G401 (cell line): ENCODE results near the gene COQ8A. TPM values are rescaled to one million over a fixed set of nuclear protein-coding genes. Genes with fewer than 3 reads are reported as not detected.

Source experiments
- DNase-seq: peaks from one replicate; pipeline ENCODE4 v3.0.0-alpha.2; 2015; ENCODE audit warnings: low spot score
- in situ Hi-C: cut with HindIII; loops from 2 replicates; pipeline ENCODE4 v1.10.0; 2016; ENCODE audit warnings: low sequenced_read_pairs, mixed read lengths
- total RNA-seq: library from RNA; depleted of rRNA; stranded (reverse); fragments of >200 nt; shearing (Covaris generic); gene quantifications from 2 replicates; pipeline ENCODE4 v1.2.3, GENCODE V29; 2014

The COQ8A gene
- total RNA-seq, 1 experiment from 2014 or later, result 31.7 TPM

DNA sequence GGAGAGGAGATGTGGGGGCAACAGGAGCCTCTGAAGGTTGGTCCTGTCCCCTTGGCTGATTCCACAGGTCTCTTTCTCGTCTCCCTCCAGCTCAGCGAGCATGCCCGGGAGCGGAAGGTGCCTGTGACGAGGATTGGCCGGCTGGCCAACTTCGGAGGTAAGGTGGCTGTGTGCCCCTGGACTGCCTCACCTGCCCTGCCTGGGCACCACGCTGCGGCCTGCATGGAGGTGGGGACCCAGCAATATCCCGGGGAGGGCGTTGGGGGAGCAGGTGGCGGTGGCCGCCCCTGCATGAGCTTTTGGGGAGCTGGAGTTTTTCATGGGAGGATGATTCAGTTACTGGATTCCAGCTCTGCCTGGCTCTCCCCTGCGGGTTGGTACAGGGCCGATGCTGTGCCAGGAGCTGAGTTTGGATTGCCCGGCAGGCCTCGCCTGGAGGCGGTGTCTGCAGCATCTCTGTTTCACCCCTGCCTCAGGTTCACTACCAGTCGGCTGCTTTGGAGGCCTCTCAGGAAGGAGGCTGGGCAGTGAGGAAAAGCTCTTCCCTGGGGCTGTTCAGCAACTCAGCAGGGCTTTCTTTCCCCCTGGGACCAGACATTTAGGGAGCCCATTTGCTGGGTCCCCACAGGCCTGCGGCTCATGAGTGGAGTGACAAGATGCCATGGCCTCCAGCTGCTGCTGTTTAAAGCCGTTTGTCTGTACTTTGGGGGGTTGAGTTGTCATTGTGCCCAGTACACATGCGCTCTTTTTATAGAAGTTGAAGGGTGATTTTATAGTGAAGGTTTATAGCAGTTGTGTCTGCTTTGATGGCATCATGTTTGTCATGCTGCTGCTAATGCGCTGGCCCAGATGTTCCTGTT lies 25.7 kb downstream of the COQ8A start:
- in situ Hi-C loops, result no loop called here
- DNase-seq, result peak; percentile 57

DNA sequence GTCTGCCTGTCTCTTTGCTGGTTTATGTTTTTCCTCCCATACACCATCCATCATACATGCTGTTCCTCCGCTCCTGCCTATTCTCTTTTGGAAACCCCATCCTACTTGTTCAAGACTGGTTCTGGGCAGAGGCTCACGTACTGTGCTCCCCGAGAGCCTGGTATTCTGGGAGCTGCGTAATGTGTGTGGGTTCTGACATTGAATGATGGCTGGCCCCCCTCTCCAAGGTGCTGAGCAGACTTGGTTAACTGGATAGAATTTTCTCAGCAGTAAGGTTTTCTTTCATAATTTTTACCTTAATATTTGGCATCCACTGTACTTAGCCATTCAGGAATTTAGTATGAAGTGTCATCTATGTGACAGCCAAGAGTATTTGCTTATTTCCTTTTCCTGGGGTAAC lies 26.6 kb downstream of the COQ8A start:
- in situ Hi-C loops, result no loop called here
- no peak for DNase-seq

DNA sequence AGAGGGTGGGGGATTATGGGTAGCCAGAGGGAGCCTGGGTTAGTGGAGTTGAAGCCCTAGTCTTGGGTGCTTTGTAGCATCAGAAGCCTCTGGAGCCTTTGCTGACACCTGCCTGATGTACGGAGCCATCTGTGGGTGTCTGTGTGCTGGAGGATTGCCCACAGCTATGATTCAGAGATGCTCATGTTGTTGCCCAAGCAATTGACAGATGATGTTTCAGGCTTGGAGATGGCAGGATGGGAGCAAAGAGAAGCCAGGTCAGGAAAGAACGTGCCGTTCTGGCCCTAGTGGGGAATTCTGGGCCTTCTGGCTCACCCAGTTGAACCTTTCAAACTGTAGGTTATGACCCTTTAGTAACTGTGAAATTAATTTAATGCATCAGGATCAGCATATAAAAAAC lies 27.6 kb downstream of the COQ8A start:
- DNase-seq, result peak; percentile 95
- in situ Hi-C loops, result no loop called here

DNA sequence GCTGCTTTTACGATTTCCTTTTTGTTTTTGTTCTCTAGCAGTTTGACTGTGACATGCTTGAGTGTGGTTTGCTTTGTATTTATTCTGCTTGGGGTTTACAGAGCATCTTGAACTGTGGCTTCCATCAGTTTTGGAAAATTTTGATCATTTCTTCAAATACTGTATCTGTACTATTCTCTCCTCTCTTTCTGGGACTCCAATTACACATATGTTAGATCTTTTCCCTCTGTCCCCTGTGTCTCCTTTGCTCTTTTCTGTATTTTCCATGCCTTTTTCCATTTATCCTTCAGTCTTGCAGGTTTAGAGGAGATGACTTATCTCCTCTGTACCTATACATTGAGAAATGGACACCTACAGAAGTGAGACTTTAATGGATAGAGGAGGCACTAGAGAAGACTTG lies 31.7 kb downstream of the COQ8A start:
- in situ Hi-C loops, result no loop called here
- no peak for DNase-seq

DNA sequence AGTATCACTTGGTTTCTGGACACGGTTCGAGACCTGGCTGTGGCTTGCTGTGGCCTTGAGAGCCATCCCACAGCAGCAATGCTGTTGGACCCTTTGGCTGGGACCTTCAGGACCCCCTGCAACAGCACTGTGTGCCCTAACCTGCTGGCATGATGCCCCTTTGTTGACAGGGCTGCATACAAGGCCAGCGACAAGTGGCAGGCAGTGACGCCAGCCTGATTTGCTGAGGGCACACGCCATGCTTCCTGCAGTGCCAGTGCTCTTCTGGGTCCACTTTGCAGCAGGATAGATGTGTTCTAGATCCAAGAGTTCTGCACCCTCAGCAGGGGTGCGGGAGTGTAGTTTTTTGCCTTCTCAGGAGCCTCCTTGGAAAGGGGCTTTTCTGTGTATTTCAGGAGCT lies 32.8 kb downstream of the COQ8A start:
- DNase-seq, result no peak
- in situ Hi-C loops, result no loop called here

DNA sequence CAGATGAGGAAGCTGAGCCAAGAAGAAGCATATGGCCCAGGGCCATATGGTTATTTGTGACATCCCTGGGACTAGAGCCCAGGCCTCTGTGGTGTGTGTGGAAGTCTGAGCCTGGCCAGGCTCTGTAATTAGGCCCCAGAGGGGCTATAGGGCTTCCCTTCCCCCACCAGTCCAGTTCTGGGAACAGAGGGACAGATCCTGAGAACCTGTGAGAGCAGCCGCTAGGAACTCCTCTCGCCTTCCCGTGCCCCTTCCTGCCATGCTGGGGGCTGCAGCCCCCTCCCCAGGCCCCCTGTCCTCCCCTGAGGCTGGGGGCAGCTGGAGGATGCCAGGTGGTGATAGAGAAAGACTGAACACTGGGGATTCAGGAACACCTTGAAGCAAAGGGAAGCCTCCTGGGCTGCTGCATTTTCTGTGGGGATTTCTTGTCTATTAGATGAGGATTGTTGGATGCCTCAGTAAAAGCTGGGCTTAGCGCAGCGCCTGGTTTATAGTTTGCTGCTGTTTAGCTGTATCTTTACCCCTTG lies 33.3 kb downstream of the COQ8A start:
- in situ Hi-C loops, result no loop called here
- DNase-seq, result peak; percentile 96

DNA sequence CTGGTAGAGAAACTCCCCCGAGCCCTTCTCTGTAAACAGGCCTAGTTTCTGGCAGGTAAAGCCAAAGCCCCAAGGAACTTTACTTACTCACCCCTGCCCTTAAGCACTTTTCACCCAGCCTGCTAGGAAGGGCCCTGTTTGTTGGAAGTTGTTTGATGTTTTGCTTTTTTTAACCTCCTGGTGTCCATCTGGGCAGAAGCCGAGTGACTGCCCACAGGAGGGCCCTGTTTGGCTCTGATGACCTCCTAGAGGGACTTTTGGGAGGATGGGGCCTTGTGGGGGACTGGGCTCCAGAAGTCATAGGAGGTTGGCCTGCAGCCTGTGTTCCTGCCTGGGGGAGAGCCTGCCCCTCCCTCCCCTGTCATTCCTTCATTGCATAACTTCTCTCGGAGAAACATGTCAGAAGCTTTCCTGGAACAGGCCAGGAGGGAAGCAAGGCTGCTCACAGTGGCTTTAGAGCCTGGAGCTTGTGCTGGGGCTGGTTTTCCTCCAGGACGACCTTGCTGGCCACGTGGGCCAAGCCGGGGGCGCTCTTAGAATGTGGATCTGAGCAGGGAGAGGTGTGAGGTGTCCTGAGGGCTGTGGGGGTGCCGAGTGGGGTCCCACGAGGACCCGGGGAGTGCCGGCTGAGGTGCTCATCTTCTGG lies 33.9 kb downstream of the COQ8A start:
- DNase-seq, result peak; percentile 32
- in situ Hi-C loops, result no loop called here

DNA sequence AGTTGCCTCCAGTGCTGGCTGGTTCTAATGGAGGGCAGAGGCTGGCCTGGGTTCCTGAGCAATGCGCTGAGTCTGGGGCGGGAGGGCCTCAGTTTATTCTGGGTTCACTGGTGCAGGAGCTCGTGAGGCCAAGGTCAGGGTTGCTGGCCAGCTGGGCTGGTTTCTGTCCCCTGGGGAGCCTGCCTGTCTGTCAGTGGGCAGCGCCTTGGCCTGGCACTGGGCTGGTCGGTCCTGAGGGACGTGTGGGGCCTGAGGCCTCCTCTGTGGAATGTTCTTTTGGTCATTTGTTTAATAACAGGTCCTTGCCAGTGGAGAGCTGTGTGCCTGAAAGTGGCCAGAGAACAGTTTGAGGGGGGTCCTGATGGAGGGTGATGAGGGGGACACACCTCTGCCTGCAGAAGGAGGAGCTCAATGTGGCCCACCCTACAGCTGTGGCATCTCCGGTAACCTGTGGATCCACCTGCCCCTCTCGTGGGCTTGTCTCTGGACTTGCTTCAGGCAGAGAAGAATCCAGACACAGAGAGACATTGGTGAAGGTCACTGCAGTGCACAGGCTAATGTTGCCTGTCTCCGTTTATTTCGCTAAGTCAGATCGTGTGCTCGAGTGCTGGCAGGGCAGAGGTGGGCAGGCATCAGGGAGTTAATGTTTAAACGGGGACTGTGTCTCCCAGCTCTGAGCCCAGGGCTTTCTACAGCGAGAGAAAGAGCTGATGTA lies 34.6 kb downstream of the COQ8A start:
- in situ Hi-C loops, result no loop called here
- DNase-seq, result peak; percentile 38

DNA sequence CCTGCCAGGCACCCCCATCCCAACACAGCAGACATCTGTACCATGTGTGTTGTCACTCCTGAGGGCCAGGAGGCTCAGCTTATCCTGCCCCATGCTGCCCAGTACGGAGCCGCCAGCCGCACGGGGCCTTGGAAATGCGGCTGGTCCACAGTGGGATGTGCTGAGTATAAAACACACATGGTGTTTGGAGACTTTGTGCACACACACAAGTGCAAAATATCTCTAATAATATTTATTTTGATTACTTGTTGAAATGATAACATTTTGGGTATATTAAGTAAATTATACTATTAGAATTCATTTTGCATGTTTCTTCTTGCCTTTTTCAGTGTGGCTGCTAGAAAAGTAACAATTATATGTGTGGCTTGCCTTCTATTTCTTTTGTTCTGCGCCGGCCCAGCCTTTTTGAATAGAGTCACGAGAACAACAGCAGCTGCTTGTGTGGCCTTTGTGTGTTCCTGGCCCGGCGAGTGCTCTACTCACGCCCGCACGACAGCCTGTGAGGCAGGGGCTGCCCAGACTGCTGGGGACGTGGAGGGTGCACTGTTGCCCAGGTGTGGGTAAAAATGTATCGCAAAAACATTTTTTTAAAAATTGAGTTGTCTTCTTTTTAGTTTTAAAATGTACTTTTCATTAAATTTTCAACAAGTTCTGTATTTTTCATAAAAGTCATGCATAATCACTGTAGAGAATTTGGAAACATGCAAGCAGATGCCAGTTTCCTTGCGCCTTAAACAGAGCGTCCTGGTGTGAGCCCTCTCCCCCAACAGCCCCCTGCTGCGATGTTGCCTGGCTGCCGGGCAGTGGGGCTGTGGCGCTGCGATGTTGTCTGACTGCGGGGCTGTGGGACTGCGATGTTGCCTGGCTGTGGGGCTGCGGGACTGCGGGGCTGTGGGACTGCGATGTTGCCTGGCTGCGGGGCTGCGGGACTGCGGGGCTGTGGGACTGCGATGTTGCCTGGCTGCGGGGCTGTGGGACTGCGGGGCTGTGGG lies 35.5 kb downstream of the COQ8A start:
- in situ Hi-C loops, result no loop called here
- peak; percentile 57 for DNase-seq

DNA sequence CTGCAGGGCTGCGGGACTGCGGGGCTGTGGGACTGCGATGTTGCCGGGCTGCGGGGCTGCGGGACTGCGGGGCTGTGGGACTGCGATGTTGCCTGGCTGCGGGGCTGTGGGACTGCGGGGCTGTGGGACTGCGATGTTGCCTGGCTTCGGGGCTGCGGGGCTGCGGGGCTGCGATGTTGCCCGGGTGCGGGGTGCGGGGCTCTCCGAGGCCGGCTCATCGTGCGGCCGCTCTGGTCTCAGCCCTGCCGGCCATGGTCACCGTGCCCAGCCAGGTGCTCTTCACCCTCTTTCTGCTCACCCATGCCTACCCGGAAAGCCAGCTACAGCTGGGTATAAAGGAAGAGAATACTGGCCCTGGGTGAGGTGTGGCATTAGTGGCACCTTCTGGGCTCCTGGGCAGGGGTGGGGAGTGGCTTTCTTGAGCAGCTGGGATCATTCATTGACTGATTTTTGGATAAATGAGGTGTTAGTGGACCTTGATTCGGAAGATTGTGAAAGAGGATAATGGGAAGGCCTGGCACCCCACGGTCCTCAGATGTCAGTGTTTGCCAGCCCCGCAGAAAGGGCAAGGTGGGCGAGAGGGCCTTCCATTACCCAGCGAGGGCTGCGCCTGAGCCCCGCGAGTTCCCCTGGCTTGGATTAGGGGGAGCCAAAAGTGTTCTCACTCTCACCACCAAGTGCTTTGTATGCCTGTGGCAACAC lies 36.3 kb downstream of the COQ8A start:
- DNase-seq, result no peak
- in situ Hi-C loops, result no loop called here

DNA sequence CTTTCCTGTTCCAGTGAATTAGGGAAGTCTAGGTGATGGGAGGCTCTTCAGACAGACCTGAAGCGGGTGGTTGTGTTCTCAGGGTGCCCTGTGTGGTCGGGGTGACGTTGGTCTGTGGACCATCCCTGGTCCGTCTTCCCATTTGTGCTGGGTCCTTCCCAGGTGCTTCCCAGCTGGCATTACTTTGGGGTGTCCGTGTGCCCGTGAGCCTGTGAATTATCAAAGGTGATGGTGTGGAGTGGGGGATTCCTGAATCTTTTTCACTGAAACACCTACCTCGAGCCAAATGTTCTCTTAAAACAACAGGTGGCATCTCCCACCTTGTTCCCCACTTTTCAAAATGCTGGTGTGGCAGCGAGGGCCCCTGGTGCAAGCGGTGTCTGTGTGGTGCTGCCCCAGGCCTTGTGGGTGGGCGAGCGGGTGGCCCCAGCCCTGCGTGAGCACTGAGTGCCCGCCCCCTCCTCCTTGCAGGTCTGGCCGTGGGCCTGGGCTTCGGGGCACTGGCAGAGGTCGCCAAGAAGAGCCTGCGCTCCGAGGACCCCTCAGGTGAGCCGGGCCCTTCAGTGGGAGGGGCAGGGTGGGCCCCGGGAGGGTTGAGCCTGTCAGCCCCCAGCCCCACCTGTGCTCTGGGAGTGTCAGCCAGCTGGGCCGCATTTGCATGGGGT lies 37.0 kb downstream of the COQ8A start:
- in situ Hi-C loops, result no loop called here
- no peak for DNase-seq

DNA sequence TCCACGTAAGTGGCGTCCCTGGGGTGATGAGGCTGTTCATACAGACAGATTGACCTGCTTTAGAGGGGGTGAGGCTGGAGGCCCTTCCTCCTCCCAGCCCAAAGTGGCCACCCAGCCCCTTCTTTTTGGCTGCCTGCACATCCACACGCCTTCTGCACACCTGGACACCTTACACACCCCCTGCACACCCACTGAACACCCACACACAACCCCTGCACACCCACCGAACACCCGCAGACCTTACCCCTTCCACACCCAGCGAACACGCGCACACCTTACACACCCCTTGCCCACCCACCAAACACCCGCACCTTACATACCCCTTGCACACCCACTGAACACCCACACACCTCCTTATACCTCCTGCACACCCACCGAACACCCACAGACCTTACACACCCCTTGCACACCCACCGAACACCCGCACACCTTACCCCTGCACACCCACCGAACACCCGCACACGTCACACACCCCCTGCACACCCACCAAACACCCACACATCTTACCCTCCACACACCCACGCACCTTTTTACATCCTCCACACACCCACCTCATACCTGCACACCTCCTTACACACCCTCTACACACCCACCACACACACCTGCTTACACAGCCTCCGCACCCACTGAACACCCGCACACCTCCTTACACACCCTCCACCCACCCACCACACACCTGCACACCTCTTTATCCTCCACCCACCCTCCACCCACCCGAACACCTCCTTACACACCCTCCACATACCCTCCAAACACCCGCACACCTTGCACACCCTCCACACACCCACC lies 37.7 kb downstream of the COQ8A start:
- no peak for DNase-seq
- in situ Hi-C loops, result no loop called here

DNA sequence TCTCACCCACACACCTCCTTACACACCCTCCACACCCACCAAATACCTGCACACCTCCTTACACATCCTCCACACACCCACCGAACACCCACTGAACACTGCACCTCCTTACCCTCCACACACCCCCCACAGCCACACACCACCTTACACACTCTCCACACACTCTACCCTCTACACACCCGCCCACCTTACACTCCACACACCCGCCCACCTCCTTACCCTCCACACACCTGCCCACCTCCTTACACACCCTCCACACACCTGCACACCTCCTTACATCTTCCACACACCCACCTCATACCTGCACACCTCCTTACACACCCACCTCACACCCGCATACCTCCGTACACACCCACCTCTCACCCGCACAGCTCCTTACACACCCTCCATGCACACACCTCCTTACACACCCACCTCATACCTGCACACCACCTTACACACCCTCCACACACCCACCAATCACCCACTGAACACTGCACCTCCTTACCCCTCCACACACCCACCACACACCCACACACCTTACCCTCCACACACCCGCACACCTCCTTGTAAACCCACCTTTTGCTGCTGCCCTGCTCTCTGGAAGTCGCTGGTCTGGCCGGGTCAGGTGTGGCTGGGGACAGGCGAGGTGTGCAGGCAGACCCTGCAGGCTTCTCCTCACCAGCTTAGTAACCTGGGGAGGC lies 38.5 kb downstream of the COQ8A start:
- in situ Hi-C loops, result no loop called here
- no peak for DNase-seq

DNA sequence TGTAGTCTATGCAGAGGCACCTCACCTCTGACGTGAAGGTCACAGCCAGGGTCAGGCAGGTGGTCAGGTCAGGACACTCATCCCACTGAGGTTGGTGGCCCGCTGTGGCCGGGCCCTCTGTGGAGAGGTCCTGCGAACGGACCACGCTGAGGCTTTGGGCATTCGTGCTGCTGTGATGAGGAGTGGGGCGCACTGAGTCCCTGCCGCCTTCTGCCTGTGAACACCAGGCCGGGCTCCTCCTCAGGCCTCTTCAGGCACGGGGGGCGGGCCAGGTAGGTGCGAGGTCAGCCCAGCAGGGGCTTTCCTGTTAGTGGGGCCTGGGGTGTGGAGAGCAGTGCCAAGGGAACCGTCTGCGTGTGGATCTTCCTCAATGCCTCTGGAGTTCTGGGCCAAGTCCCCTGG lies 39.0 kb downstream of the COQ8A start:
- in situ Hi-C loops, result no loop called here
- no peak for DNase-seq

DNA sequence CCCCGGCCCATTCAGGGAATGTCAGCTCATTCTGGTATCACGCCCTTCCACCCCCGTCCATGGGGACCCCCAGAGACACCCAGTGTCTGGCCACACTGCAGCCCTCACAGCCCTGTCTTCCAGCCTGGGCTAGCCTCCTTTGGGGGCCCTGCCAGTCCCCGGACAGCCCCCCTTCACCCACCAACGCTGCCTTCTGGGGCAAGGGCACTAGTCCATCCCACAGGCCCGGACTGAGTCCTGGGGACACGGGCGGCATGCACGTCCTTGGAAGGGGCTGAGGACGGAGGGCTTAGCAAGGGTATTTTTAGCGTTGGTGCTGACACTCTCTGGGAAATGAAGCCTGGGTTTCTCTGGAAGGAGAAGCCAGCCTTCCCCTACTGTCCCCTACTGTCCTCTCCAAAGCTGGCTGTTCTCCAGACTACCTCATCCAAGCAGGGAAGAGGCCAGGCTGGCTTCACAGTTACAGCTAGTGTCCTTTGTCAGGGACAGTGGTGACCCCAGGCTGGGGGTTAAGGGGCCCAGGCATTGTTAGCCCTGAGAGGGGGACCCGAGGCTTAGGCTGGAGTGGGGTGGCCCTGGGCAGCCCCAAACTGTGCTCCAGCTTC lies 39.5 kb downstream of the COQ8A start:
- peak; percentile 87 for DNase-seq
- in situ Hi-C loops, result no loop called here

DNA sequence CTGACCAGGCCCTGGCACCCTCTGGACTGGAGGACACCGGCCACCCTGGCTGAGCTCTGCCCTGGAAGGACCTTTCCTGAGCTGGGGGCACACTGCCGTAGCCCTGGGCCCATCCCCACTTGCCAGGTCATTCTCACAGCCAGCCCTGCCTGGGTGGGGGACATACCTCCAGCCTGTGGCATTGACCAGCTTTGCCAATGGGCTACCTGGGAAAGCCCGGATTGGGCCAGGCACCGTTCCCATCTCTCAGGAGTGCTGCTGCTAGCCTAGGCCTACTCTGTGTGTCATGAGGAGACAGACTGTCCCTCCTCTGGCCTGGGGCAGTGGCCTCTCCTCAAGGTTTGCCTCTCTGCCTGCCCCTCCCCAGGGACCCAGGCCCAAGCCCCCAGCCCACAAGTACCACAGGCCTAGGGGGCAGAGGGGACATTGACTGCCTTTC lies 40.0 kb downstream of the COQ8A start:
- in situ Hi-C loops, result no loop called here
- peak; percentile 35 for DNase-seq
